Suprapubic skin (tissue), 4 donors: Measurements from ENCODE around the gene LARGE1. TPM values are rescaled to one million over a fixed set of nuclear protein-coding genes. Genes with fewer than 3 reads are reported as not detected.
"Not testable (repeated sequence)": the region's sequence is repeated elsewhere in the genome, so short reads cannot be mapped to it uniquely, and the experiment has no call there.

Experiments used
- DNase-seq, 2 donors: peaks; one replicate each; pipeline ENCODE4 v3.0.0-alpha.2; 2019; ENCODE audit warnings: low spot score in 2 of 2
- H3K27ac ChIP-seq: fragments of 200-600 bp; sonication (generic); one replicate; pipeline ENCODE4 v1.5.1; 2019
- H3K27me3 ChIP-seq: fragments of 200-600 bp; sonication (generic); one replicate; pipeline ENCODE4 v1.5.1; 2019
- H3K36me3 ChIP-seq: fragments of 200-600 bp; sonication (generic); one replicate; pipeline ENCODE4 v1.5.1; 2019
- H3K4me1 ChIP-seq: fragments of 200-600 bp; sonication (generic); one replicate; pipeline ENCODE4 v1.5.1; 2019
- H3K4me3 ChIP-seq: fragments of 200-600 bp; sonication (generic); one replicate; pipeline ENCODE4 v1.5.1; 2019; ENCODE audit warnings: mild to moderate bottlenecking
- H3K9me3 ChIP-seq: fragments of 200-600 bp; sonication (generic); one replicate; pipeline ENCODE4 v1.5.1; 2019
- CTCF ChIP-seq, 2 donors: fragments of 200-600 bp in 1 of 2; fragments of 450-650 bp in 1 of 2; sonication (generic) in 1 of 2; IDR thresholded peaks; one replicate each; pipeline ENCODE4 v1.5.1; 2016 to 2019; ENCODE audit warnings: antibody characterized with exemption in 2 of 2, mild to moderate bottlenecking in 1 of 2, moderate library complexity in 1 of 2
- EP300 ChIP-seq: sonication (generic); formaldehyde crosslinking; IDR thresholded peaks from one replicate; pipeline ENCODE4 v1.6.1; 2017; ENCODE audit warnings: antibody characterized with exemption
- POLR2A ChIP-seq, 2 donors: fragments of 450-650 bp; IDR thresholded peaks; one replicate each; pipeline ENCODE4 v1.6.1; 2017; ENCODE audit warnings: antibody characterized with exemption in 2 of 2, mild to moderate bottlenecking in 2 of 2, moderate library complexity in 2 of 2
- POLR2AphosphoS5 ChIP-seq, 3 donors: sonication (generic); formaldehyde crosslinking; IDR thresholded peaks; one replicate each; pipeline ENCODE4 v1.6.1; 2017; ENCODE audit warnings: antibody characterized with exemption in 3 of 3
- whole genome bisulfite sequencing: methylation state at CpG from one replicate; pipeline ENCODE4 v1.1.5; 2018; 5-methylcytosine and 5-hydroxymethylcytosine counted together
- total RNA-seq, 4 donors: library from RNA; depleted of rRNA; stranded (reverse); fragments of >200 nt; gene quantifications; one replicate each; pipeline ENCODE4 v1.1.0, GENCODE V29; 2016

LARGE1 gene
- total RNA-seq, 4 donors from 2014 or later, result 12.1 to 41.6 (median 21.1) TPM

- Histone ChIP-seq H3K4me3 (no peak overlapping the region), H3K27ac (no peak overlapping the region), H3K36me3 (no peaks in the 10 kb centered on the region), H3K4me1 (no peaks in the 10 kb centered on the region), H3K27me3 (no peaks in the 10 kb centered on the region), H3K9me3 (no peaks in the 10 kb centered on the region)
- no peak for DNase-seq
- TF ChIP-seq CTCF (IDR thresholded peaks at IDR 0.05), result no peak
- TF ChIP-seq POLR2AphosphoS5 (IDR thresholded peaks at IDR 0.05), result no peak
- no peak for TF ChIP-seq POLR2A (IDR thresholded peaks at IDR 0.05)
- TF ChIP-seq EP300, result no peak
- WGBS, result 83% methylated on average over 7 of the region's 7 CpGs
These were observed 55.5 kb downstream of the LARGE1 start for GRCh38 chr22:33864723-33865130.

- Histone ChIP-seq H3K36me3 (no peaks in the 10 kb centered on the region), H3K27ac (no peak overlapping the region), H3K27me3 (no peaks in the 10 kb centered on the region), H3K4me3 (no peak overlapping the region), H3K4me1 (no peaks in the 10 kb centered on the region), H3K9me3 (no peaks in the 10 kb centered on the region)
- no peak for TF ChIP-seq EP300
- 87% methylated on average over 12 of the region's 12 CpGs for WGBS
- DNase-seq, result no peak
These were observed 58.9 kb downstream of the LARGE1 start for GRCh38 chr22:33861216-33861875.

- 96% methylated on average over 8 of the region's 8 CpGs for WGBS
- H3K27me3 ChIP-seq, result no peaks in the 10 kb centered on the region
- H3K4me1 ChIP-seq, result no peaks in the 10 kb centered on the region
- H3K4me3 ChIP-seq, result no peak overlapping the region
- no peak for DNase-seq
- TF ChIP-seq EP300 (no peak), CTCF (IDR thresholded peaks at IDR 0.05) (no peak), POLR2AphosphoS5 (IDR thresholded peaks at IDR 0.05) (no peak), POLR2A (IDR thresholded peaks at IDR 0.05) (no peak)
- no peaks in the 10 kb centered on the region for H3K36me3 ChIP-seq
- no peaks in the 10 kb centered on the region for H3K9me3 ChIP-seq
- no peak overlapping the region for H3K27ac ChIP-seq
These were observed 59.9 kb downstream of the LARGE1 start for GRCh38 chr22:33860386-33860785.

- Histone ChIP-seq H3K27ac (no peak overlapping the region), H3K4me1 (peaks cover under 1% of the 10 kb centered on the region), H3K36me3 (no peaks in the 10 kb centered on the region), H3K4me3 (no peak overlapping the region), H3K27me3 (no peaks in the 10 kb centered on the region), H3K9me3 (no peaks in the 10 kb centered on the region)
- 77% methylated on average over 6 of the region's 6 CpGs for WGBS
- TF ChIP-seq CTCF (IDR thresholded peaks at IDR 0.05), result no peak
- TF ChIP-seq POLR2A (IDR thresholded peaks at IDR 0.05), result no peak
- no peak for TF ChIP-seq EP300
- no peak for TF ChIP-seq POLR2AphosphoS5 (IDR thresholded peaks at IDR 0.05)
- no peak for DNase-seq
These were observed 61.0 kb downstream of the LARGE1 start for GRCh38 chr22:33859311-33859710.

- H3K36me3 ChIP-seq, H3K27ac ChIP-seq, DNase-seq, H3K4me1 ChIP-seq, H3K4me3 ChIP-seq, H3K9me3 ChIP-seq, H3K27me3 ChIP-seq: not testable (repeated sequence)
- WGBS, result 91% methylated on average over 5 of the region's 5 CpGs
These were observed 61.6 kb downstream of the LARGE1 start for GRCh38 chr22:33858653-33859052.

GRCh38 chr22:33857767-33858166 lies 62.5 kb downstream of the LARGE1 start:
- 93% methylated on average over 16 of the region's 16 CpGs for WGBS
- DNase-seq, H3K27me3 ChIP-seq, H3K4me3 ChIP-seq, H3K9me3 ChIP-seq, H3K27ac ChIP-seq, H3K36me3 ChIP-seq: not testable (repeated sequence)
- peaks cover 11% of the 10 kb centered on the region for H3K4me1 ChIP-seq

- Histone ChIP-seq H3K36me3 (no peaks in the 10 kb centered on the region), H3K4me3 (no peak overlapping the region), H3K4me1 (peaks cover 33% of the 10 kb centered on the region), H3K27ac (no peak overlapping the region), H3K9me3 (no peaks in the 10 kb centered on the region), H3K27me3 (no peaks in the 10 kb centered on the region)
- no peak for DNase-seq
- TF ChIP-seq EP300, result no peak
- TF ChIP-seq CTCF (IDR thresholded peaks at IDR 0.05), result no peak
- TF ChIP-seq POLR2A (IDR thresholded peaks at IDR 0.05), result no peak
- TF ChIP-seq POLR2AphosphoS5 (IDR thresholded peaks at IDR 0.05), result no peak
- WGBS, result 95% methylated on average over 11 of the region's 11 CpGs
These were observed 65.6 kb downstream of the LARGE1 start for GRCh38 chr22:33854724-33855123.
